ENCODE measurements around the gene MAB21L3.

MAB21L3 gene

DNA sequence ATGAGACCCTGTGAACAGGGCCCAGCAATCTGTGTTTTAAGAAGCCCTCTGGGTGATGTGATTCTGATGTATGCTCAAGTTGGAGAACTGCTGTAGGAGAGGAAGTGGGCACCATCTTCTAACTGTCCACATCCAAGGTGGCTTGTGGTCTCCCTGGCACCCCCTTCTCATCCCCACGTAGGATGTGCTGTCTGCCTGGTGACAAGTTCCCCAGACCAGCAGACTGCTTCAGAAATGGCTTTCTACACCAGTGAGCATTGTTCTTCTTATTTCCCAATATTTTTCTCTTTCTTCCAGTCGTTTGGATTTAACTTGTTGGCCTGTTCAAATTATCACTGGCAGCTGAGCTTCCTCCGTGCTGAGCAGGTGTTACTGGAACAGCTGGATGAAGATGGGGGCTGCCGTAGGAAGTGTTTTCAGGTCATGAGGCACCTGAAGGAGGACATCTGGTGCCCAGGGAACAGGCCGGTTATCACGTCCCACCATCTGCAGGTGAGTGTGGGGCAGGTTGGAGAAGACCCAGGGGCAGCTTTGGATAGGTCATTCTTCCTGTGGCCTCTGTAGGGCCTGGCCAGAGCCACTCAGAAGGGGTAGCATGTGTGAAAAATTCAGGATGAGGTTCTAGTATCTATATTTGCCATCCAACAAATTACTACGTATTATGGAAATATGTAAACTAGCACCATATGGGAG is 16.8 kb downstream of the MAB21L3 start:
- no peak for TF ChIP-seq EZH2 (IDR thresholded peaks at IDR 0.05; ENCODE audit: borderline replicate concordance, low read length)
- TF ChIP-seq, protein P1, sequence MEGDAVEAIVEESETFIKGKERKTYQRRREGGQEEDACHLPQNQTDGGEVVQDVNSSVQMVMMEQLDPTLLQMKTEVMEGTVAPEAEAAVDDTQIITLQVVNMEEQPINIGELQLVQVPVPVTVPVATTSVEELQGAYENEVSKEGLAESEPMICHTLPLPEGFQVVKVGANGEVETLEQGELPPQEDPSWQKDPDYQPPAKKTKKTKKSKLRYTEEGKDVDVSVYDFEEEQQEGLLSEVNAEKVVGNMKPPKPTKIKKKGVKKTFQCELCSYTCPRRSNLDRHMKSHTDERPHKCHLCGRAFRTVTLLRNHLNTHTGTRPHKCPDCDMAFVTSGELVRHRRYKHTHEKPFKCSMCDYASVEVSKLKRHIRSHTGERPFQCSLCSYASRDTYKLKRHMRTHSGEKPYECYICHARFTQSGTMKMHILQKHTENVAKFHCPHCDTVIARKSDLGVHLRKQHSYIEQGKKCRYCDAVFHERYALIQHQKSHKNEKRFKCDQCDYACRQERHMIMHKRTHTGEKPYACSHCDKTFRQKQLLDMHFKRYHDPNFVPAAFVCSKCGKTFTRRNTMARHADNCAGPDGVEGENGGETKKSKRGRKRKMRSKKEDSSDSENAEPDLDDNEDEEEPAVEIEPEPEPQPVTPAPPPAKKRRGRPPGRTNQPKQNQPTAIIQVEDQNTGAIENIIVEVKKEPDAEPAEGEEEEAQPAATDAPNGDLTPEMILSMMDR (IDR thresholded peaks at IDR 0.05; ENCODE audit: low read length) = no peak
- Histone ChIP-seq H4K20me1 (ENCODE audit: insufficient read depth, low read length) (no peaks in the 10 kb centered on the region), H3K4me1 (ENCODE audit: insufficient read depth, low read length, severe bottlenecking) (no peaks in the 10 kb centered on the region), H3K9me2 (ENCODE audit: low read depth, low read length) (no peaks in the 10 kb centered on the region), H3K27ac (ENCODE audit: low read depth, low read length, poor library complexity, severe bottlenecking) (no peak overlapping the region), H3K9ac (ENCODE audit: low read length) (no peak overlapping the region), H2AFZ (ENCODE audit: low read length) (no peak overlapping the region), H3K4me3 (ENCODE audit: low read depth, low read length, poor library complexity, severe bottlenecking) (no peak overlapping the region), H3K36me3 (ENCODE audit: insufficient read depth, low read length) (no peaks in the 10 kb centered on the region), H3K27me3 (ENCODE audit: insufficient read depth, low read length) (no peaks in the 10 kb centered on the region), H3F3A (ENCODE audit: insufficient read depth, low read length) (no peaks in the 10 kb centered on the region), H3K4me2 (ENCODE audit: low read length) (no peak overlapping the region), H3K9me3 (ENCODE audit: low read length) (no peaks in the 10 kb centered on the region), H3K79me2 (ENCODE audit: insufficient read depth, low read length) (no peaks in the 10 kb centered on the region)

DNA sequence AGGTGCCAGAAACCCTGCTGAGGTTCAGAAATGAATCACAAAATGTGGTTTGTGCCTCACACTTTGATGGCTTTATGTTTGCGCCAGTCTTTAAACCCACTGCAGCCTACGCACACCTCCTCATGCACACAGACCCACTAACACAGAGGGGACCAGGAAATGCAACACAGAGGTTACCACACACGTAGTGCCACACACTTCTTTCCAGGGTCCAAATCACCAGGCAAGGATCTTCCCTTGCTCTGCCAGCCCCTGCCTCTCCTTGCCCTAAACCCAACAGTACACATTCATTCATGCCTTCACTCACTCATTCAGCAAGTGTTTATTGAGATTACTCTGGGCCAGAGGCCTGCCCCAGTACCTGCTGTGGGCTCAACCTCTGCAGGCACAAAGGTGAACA is 17.5 kb downstream of the MAB21L3 start:
- Histone ChIP-seq H3K9me3 (ENCODE audit: low read length) (no peaks in the 10 kb centered on the region), H3K4me1 (ENCODE audit: insufficient read depth, low read length, severe bottlenecking) (no peaks in the 10 kb centered on the region), H4K20me1 (ENCODE audit: insufficient read depth, low read length) (no peaks in the 10 kb centered on the region), H3K27me3 (ENCODE audit: insufficient read depth, low read length) (no peaks in the 10 kb centered on the region), H3K36me3 (ENCODE audit: insufficient read depth, low read length) (no peaks in the 10 kb centered on the region), H3F3A (ENCODE audit: insufficient read depth, low read length) (no peaks in the 10 kb centered on the region), H3K9me2 (ENCODE audit: low read depth, low read length) (no peaks in the 10 kb centered on the region), H3K4me2 (ENCODE audit: low read length) (no peak overlapping the region), H2AFZ (ENCODE audit: low read length) (no peak overlapping the region), H3K27ac (ENCODE audit: low read depth, low read length, poor library complexity, severe bottlenecking) (no peak overlapping the region), H3K4me3 (ENCODE audit: low read depth, low read length, poor library complexity, severe bottlenecking) (no peak overlapping the region), H3K9ac (ENCODE audit: low read length) (no peak overlapping the region), H3K79me2 (ENCODE audit: insufficient read depth, low read length) (no peaks in the 10 kb centered on the region)
- no peak for TF ChIP-seq EZH2 (IDR thresholded peaks at IDR 0.05; ENCODE audit: borderline replicate concordance, low read length)
- TF ChIP-seq, protein P1 (IDR thresholded peaks at IDR 0.05; ENCODE audit: low read length) = no peak

DNA sequence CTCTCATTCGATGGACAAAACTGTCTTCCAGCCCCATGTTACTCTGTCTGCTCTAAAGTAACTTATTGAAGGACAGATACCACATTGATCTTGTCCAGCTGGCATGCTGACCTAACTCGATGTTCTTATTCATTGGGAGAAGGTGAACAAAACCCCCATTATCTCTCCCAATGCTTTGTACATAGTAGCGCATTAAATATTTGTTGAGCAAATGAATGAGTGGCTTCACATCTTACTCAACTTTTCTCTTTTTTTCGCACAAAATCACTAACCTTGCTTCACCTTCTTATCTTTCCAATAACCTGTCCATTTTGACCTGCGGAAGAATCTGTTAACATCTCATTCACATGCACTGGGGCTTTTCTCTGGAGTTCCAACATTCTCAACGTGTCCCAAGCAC is 18.3 kb downstream of the MAB21L3 start:
- no peaks in the 10 kb centered on the region for H3K4me1 ChIP-seq (ENCODE audit: insufficient read depth, low read length, severe bottlenecking)
- no peak overlapping the region for H3K4me2 ChIP-seq (ENCODE audit: low read length)
- no peak overlapping the region for H2AFZ ChIP-seq (ENCODE audit: low read length)
- no peak overlapping the region for H3K27ac ChIP-seq (ENCODE audit: low read depth, low read length, poor library complexity, severe bottlenecking)
- H3F3A ChIP-seq (ENCODE audit: insufficient read depth, low read length) = no peaks in the 10 kb centered on the region
- H3K9me2 ChIP-seq (ENCODE audit: low read depth, low read length) = no peaks in the 10 kb centered on the region
- no peak overlapping the region for H3K9ac ChIP-seq (ENCODE audit: low read length)
- H3K36me3 ChIP-seq (ENCODE audit: insufficient read depth, low read length) = no peaks in the 10 kb centered on the region
- no peaks in the 10 kb centered on the region for H3K79me2 ChIP-seq (ENCODE audit: insufficient read depth, low read length)
- no peaks in the 10 kb centered on the region for H4K20me1 ChIP-seq (ENCODE audit: insufficient read depth, low read length)
- no peak for TF ChIP-seq EZH2 (IDR thresholded peaks at IDR 0.05; ENCODE audit: borderline replicate concordance, low read length)
- TF ChIP-seq, protein P1 (IDR thresholded peaks at IDR 0.05; ENCODE audit: low read length) = no peak
- no peak overlapping the region for H3K4me3 ChIP-seq (ENCODE audit: low read depth, low read length, poor library complexity, severe bottlenecking)
- H3K9me3 ChIP-seq (ENCODE audit: low read length) = no peaks in the 10 kb centered on the region
- H3K27me3 ChIP-seq (ENCODE audit: insufficient read depth, low read length) = no peaks in the 10 kb centered on the region

Measured in OCI-LY1 (cell line).